NCI-H1105 treated with DMSO at 0.1 percent for 48 hours (cell line): ENCODE results near the gene SCFD2.
"Not testable (repeated sequence)": the region's sequence is repeated elsewhere in the genome, so short reads cannot be mapped to it uniquely, and the experiment has no call there.

ENCODE experiments used
- DNase-seq: peaks from one replicate; lab custom pipeline; 2025; lab: John Stamatoyannopoulos, UW

The SCFD2 gene

GRCh38 chr4:53189011-53189410 is 176.8 kb downstream of the SCFD2 start:
- no peak for DNase-seq

GRCh38 chr4:53186714-53187358 is 179.0 kb downstream of the SCFD2 start:
- no peak for DNase-seq

GRCh38 chr4:53185869-53186585 is 179.8 kb downstream of the SCFD2 start:
- DNase-seq, result no peak

- no peak for DNase-seq
Observed at GRCh38 chr4:53183754-53184153, 182.1 kb downstream of the SCFD2 start.

- DNase-seq, result not testable (repeated sequence)
Observed at GRCh38 chr4:53177751-53178150, 188.1 kb downstream of the SCFD2 start.

- DNase-seq, result no peak
Observed at GRCh38 chr4:53175640-53176039, 190.2 kb downstream of the SCFD2 start.

GRCh38 chr4:53174823-53175222 is 191.0 kb downstream of the SCFD2 start:
- DNase-seq, result no peak

GRCh38 chr4:53173576-53173975 is 192.3 kb downstream of the SCFD2 start:
- DNase-seq, result no peak

- DNase-seq, result no peak
Observed at GRCh38 chr4:53171797-53172196, 194.1 kb downstream of the SCFD2 start.

GRCh38 chr4:53169695-53170617 is 195.9 kb downstream of the SCFD2 start:
- DNase-seq, result no peak

- no peak for DNase-seq
Observed at GRCh38 chr4:53168228-53168627, 197.6 kb downstream of the SCFD2 start.

- DNase-seq, result no peak
Observed at GRCh38 chr4:53162969-53163368, 202.9 kb downstream of the SCFD2 start.

GRCh38 chr4:53161787-53162433 is 204.0 kb downstream of the SCFD2 start:
- no peak for DNase-seq

GRCh38 chr4:53161051-53161786 is 204.6 kb downstream of the SCFD2 start:
- no peak for DNase-seq

GRCh38 chr4:53156896-53157295 is 209.0 kb downstream of the SCFD2 start:
- no peak for DNase-seq

GRCh38 chr4:53152467-53152866 is 213.4 kb downstream of the SCFD2 start:
- no peak for DNase-seq

- no peak for DNase-seq
Observed at GRCh38 chr4:53151489-53151788, 214.4 kb downstream of the SCFD2 start.

GRCh38 chr4:53150631-53151488 is 215.0 kb downstream of the SCFD2 start:
- DNase-seq, result no peak

- no peak for DNase-seq
Observed at GRCh38 chr4:53147711-53148110, 218.2 kb downstream of the SCFD2 start.

GRCh38 chr4:53147197-53147596 is 218.7 kb downstream of the SCFD2 start:
- no peak for DNase-seq

GRCh38 chr4:53141308-53141707 is 224.6 kb downstream of the SCFD2 start:
- no peak for DNase-seq
